SK-N-SH treated with all-trans-retinoic acid at 6 μM for 48 hours (cell line): ENCODE results near the gene DYSF.

ENCODE experiments used
- ARNTL ChIP-seq: fragments of 450-650 bp; formaldehyde crosslinking; IDR thresholded peaks from 2 replicates; pipeline ENCODE4 v1.5.0; 2020; ENCODE audit warnings: low read depth, mild to moderate bottlenecking, moderate library complexity, borderline replicate concordance
- CSDC2 ChIP-seq: fragments of 250-450 bp; sonication (Bioruptor Pico); IDR thresholded peaks from 2 replicates; pipeline ENCODE4 v1.5.0; 2020; ENCODE audit warnings: mild to moderate bottlenecking, moderate library complexity
- GLIS3 ChIP-seq: fragments of 250-450 bp; sonication (Bioruptor Pico); IDR thresholded peaks from 2 replicates; pipeline ENCODE4 v1.5.0; 2020; ENCODE audit warnings: mild to moderate bottlenecking, moderate library complexity
- RARB ChIP-seq: fragments of 250-450 bp; sonication (Bioruptor Pico); IDR thresholded peaks from 2 replicates; pipeline ENCODE4 v1.8.0; 2021; ENCODE audit warnings: mild to moderate bottlenecking, moderate library complexity
- SNAI2 ChIP-seq: fragments of 250-450 bp; sonication (Bioruptor Pico); IDR thresholded peaks from 2 replicates; pipeline ENCODE4 v1.5.0; 2020; ENCODE audit warnings: mild to moderate bottlenecking, moderate library complexity
- TCF4 ChIP-seq: fragments of 250-450 bp; sonication (Bioruptor Pico); IDR thresholded peaks from 2 replicates; pipeline ENCODE4 v1.8.0; 2021; ENCODE audit warnings: mild to moderate bottlenecking, moderate library complexity, borderline replicate concordance
- TOX ChIP-seq: fragments of 250-450 bp; sonication (Bioruptor Pico); IDR thresholded peaks from 2 replicates; pipeline ENCODE4 v1.8.0; 2021; ENCODE audit warnings: mild to moderate bottlenecking, moderate library complexity, borderline replicate concordance
- ZC3H10 ChIP-seq: fragments of 250-450 bp; sonication (Bioruptor Pico); IDR thresholded peaks from 2 replicates; pipeline ENCODE4 v1.5.1; 2021; ENCODE audit warnings: mild to moderate bottlenecking, moderate library complexity
- ZFP3 ChIP-seq: fragments of 250-450 bp; sonication (Bioruptor Pico); IDR thresholded peaks from 2 replicates; pipeline ENCODE4 v1.5.0; 2020; ENCODE audit warnings: mild to moderate bottlenecking, moderate library complexity
- ZFP30 ChIP-seq: fragments of 450-650 bp; formaldehyde crosslinking; IDR thresholded peaks from 2 replicates; pipeline ENCODE4 v1.5.0; 2022; ENCODE audit warnings: mild to moderate bottlenecking, moderate library complexity
- TF ChIP-seq, protein P1 (sequence below): fragments of 250-450 bp; sonication (Bioruptor Pico); IDR thresholded peaks from 2 replicates; pipeline ENCODE4 v1.8.0; 2020; ENCODE audit warnings: mild to moderate bottlenecking, moderate library complexity, borderline replicate concordance
- TF ChIP-seq, protein P2 (sequence below): fragments of 250-450 bp; sonication (Bioruptor Pico); IDR thresholded peaks from 2 replicates; pipeline ENCODE4 v1.5.1; 2020; ENCODE audit warnings: low read depth, mild to moderate bottlenecking, moderate library complexity
- TF ChIP-seq, protein P3 (sequence below): fragments of 250-450 bp; sonication (Bioruptor Pico); IDR thresholded peaks from 2 replicates; pipeline ENCODE4 v1.8.0; 2021; ENCODE audit warnings: low read depth, mild to moderate bottlenecking, moderate library complexity, borderline replicate concordance
- TF ChIP-seq, protein P4 (sequence below): fragments of 250-450 bp; sonication (Bioruptor Pico); IDR thresholded peaks from 2 replicates; pipeline ENCODE4 v1.5.1; 2021; ENCODE audit warnings: mild to moderate bottlenecking, moderate library complexity

DNA sequence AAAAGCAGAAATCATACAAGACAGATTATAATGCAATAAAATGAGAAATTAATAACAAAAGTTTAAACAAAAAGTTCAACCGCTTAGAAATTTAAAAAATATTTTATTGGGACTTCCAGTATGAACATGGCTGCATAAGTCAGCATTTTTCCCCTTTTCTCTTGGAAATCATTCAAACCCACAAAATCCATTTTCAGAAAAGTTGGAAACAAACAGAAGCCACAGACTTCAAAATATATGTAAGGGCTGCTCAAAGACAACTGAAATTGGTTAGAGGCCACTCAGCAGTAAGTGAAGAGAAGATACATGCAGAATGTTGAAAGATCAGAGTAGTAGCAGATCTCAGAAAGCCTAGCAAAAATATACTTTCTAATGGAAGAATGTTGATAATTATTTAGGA lies 194.0 kb downstream of the DYSF start:
- TF ChIP-seq, protein P1, sequence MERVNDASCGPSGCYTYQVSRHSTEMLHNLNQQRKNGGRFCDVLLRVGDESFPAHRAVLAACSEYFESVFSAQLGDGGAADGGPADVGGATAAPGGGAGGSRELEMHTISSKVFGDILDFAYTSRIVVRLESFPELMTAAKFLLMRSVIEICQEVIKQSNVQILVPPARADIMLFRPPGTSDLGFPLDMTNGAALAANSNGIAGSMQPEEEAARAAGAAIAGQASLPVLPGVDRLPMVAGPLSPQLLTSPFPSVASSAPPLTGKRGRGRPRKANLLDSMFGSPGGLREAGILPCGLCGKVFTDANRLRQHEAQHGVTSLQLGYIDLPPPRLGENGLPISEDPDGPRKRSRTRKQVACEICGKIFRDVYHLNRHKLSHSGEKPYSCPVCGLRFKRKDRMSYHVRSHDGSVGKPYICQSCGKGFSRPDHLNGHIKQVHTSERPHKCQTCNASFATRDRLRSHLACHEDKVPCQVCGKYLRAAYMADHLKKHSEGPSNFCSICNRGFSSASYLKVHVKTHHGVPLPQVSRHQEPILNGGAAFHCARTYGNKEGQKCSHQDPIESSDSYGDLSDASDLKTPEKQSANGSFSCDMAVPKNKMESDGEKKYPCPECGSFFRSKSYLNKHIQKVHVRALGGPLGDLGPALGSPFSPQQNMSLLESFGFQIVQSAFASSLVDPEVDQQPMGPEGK (CRISPR knock-in tag) = no peak
- TF ChIP-seq SNAI2 = no peak
- TF ChIP-seq ZC3H10 (CRISPR knock-in tag) = no peak
- TF ChIP-seq, protein P2, sequence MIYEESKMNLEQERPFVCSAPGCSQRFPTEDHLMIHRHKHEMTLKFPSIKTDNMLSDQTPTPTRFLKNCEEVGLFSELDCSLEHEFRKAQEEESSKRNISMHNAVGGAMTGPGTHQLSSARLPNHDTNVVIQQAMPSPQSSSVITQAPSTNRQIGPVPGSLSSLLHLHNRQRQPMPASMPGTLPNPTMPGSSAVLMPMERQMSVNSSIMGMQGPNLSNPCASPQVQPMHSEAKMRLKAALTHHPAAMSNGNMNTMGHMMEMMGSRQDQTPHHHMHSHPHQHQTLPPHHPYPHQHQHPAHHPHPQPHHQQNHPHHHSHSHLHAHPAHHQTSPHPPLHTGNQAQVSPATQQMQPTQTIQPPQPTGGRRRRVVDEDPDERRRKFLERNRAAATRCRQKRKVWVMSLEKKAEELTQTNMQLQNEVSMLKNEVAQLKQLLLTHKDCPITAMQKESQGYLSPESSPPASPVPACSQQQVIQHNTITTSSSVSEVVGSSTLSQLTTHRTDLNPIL = no peak
- TF ChIP-seq ZFP30 (CRISPR knock-in tag) = no peak
- TF ChIP-seq RARB = no peak
- no peak for TF ChIP-seq ZFP3 (CRISPR knock-in tag)
- no peak for TF ChIP-seq CSDC2 (CRISPR knock-in tag)
- TF ChIP-seq TOX = no peak
- TF ChIP-seq, protein P3, sequence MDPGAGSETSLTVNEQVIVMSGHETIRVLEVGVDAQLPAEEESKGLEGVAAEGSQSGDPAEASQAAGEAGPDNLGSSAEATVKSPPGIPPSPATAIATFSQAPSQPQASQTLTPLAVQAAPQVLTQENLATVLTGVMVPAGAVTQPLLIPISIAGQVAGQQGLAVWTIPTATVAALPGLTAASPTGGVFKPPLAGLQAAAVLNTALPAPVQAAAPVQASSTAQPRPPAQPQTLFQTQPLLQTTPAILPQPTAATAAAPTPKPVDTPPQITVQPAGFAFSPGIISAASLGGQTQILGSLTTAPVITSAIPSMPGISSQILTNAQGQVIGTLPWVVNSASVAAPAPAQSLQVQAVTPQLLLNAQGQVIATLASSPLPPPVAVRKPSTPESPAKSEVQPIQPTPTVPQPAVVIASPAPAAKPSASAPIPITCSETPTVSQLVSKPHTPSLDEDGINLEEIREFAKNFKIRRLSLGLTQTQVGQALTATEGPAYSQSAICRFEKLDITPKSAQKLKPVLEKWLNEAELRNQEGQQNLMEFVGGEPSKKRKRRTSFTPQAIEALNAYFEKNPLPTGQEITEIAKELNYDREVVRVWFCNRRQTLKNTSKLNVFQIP (CRISPR knock-in tag) = no peak
- TF ChIP-seq ARNTL = no peak
- TF ChIP-seq GLIS3 (CRISPR knock-in tag) = no peak
- no peak for TF ChIP-seq TCF4 (CRISPR knock-in tag)
- TF ChIP-seq, protein P4, sequence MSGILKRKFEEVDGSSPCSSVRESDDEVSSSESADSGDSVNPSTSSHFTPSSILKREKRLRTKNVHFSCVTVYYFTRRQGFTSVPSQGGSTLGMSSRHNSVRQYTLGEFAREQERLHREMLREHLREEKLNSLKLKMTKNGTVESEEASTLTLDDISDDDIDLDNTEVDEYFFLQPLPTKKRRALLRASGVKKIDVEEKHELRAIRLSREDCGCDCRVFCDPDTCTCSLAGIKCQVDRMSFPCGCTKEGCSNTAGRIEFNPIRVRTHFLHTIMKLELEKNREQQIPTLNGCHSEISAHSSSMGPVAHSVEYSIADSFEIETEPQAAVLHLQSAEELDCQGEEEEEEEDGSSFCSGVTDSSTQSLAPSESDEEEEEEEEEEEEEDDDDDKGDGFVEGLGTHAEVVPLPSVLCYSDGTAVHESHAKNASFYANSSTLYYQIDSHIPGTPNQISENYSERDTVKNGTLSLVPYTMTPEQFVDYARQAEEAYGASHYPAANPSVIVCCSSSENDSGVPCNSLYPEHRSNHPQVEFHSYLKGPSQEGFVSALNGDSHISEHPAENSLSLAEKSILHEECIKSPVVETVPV (CRISPR knock-in tag) = no peak
